Osteoblast (primary cell): ENCODE data around the gene SQSTM1. TPM values are rescaled to one million over a fixed set of nuclear protein-coding genes. Genes with fewer than 3 reads are reported as not detected.
A peak's percentile ranks its signal among the peaks of the same experiment; 100 is the strongest.

ENCODE experiments used
- DNase-seq: peaks from one replicate; pipeline ENCODE4 v3.0.0; 2011; ENCODE audit warnings: low spot score, mixed read lengths; ENCODE audit not compliant: insufficient read length; ENCODE audit errors: missing footprints
- H2AFZ ChIP-seq: 2 replicates; pipeline ENCODE4 v1.6.0; 2011; ENCODE audit warnings: mild to moderate bottlenecking, low read length
- H3K27ac ChIP-seq: 2 replicates; pipeline ENCODE4 v1.5.1; 2011; ENCODE audit warnings: mild to moderate bottlenecking, low read depth, low read length, moderate library complexity
- H3K27me3 ChIP-seq: 2 replicates; pipeline ENCODE4 v1.6.0; 2012; ENCODE audit warnings: mild to moderate bottlenecking, control low read depth, inconsistent platforms, low read length, moderate library complexity; ENCODE audit not compliant: insufficient read depth
- H3K36me3 ChIP-seq: 2 replicates; pipeline ENCODE4 v1.5.1; 2011; ENCODE audit warnings: mild to moderate bottlenecking, low read length, control low read depth, moderate library complexity; ENCODE audit not compliant: insufficient read depth
- H3K4me1 ChIP-seq: 2 replicates; pipeline ENCODE4 v1.5.1; 2011; ENCODE audit warnings: mild to moderate bottlenecking, low read length, control low read depth, moderate library complexity; ENCODE audit not compliant: insufficient read depth
- H3K4me2 ChIP-seq: 2 replicates; pipeline ENCODE4 v1.6.0; 2011; ENCODE audit warnings: mild to moderate bottlenecking, low read length; ENCODE audit not compliant: insufficient read depth
- H3K4me3 ChIP-seq: fragments of 200-600 bp; sonication (generic); 3 replicates; pipeline ENCODE4 v1.5.1; 2012; ENCODE audit warnings: mild to moderate bottlenecking, low read length, inconsistent platforms; ENCODE audit not compliant: insufficient read depth
- H3K79me2 ChIP-seq: 2 replicates; pipeline ENCODE4 v1.6.0; 2012; ENCODE audit warnings: mild to moderate bottlenecking, low read length, control low read depth, inconsistent platforms; ENCODE audit not compliant: insufficient read depth
- H3K9me3 ChIP-seq: 2 replicates; pipeline ENCODE4 v1.5.1; 2011; ENCODE audit warnings: low read depth, low read length, control low read depth
- H4K20me1 ChIP-seq: 2 replicates; pipeline ENCODE4 v1.6.0; 2012; ENCODE audit warnings: mild to moderate bottlenecking, low read length, control low read depth; ENCODE audit not compliant: insufficient read depth
- CTCF ChIP-seq: IDR thresholded peaks from 2 replicates; pipeline ENCODE4 v1.5.1; 2011; ENCODE audit warnings: mild to moderate bottlenecking, low read depth, low read length, moderate library complexity; ENCODE audit errors: extremely low read depth
- total RNA-seq: library from RNA; depleted of rRNA; stranded (reverse); fragments of >200 nt; gene quantifications from 2 replicates; pipeline ENCODE4 v1.2.3, GENCODE V29; 2012

Gene SQSTM1
- total RNA-seq, 1 donor = 992 TPM

DNA sequence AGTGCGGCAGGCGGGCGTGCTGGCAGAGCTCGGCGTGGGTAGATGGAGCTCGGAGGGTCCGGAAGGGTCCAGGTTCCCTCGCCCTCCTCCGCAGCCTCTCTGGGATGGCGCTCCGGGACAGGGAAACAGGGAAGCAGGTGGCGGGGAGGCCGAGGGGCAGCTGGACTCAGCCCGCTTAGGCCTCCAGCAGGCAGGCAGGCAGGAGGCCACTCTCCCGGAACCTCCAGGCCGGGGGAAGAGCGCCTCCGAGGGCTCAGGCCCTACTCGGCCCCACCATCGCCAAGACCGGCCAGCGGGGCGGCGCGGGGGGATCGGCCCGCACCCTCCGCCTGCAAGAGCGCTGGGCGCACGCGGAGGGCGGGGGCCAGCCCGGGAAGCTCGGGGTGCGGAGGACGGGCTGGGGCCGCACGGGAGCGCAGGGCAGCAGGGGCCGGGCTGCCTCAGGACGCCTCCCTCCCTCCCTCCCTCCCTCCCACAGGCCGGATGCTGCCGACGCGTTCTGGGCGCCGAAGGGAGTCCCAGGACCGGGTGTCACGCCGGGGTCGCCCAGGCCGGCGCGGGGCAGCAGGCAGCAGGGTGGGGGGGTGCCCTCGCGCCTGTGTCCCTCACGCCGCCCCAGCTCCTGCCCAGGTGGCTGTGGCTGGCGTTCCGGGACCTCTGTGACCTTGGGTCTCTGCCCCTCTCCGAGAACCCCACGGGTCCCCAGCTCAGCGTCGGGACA is 15.0 kb upstream of the SQSTM1 start:
- Histone ChIP-seq H2AFZ (peak overlapping the region; percentile 9), H3K79me2 (peaks cover 45% of the 10 kb centered on the region), H3K27me3 (no peaks in the 10 kb centered on the region), H3K4me3 (peak overlapping the region; percentile 80), H3K4me2 (peak overlapping the region; percentile 86), H3K4me1 (peaks cover 28% of the 10 kb centered on the region), H3K9me3 (no peaks in the 10 kb centered on the region), H4K20me1 (peaks cover 37% of the 10 kb centered on the region), H3K36me3 (peaks cover 5% of the 10 kb centered on the region), H3K27ac (peak overlapping the region; percentile 58)
- DNase-seq = peak; percentile 98
- no peak for TF ChIP-seq CTCF

GRCh38 chr5:179806250-179807048 is 14.3 kb upstream of the SQSTM1 start, which contains the start of gene MGAT4B:
Gene MGAT4B, minus strand, starts transcription at chr5:179806866. Its CDS starts 283 bp downstream, at chr5:179806583.
- peak; percentile 100 for DNase-seq
- Histone ChIP-seq H2AFZ (no peak within 1 kb of the TSS), H3K4me1 (peaks cover 28% of the 10 kb centered on the region), H3K4me2 (peak within 1 kb of the TSS; percentile 86), H3K4me3 (peak within 1 kb of the TSS; percentile 80), H3K79me2 (peaks cover 45% of the 10 kb centered on the region), H3K27ac (peak within 1 kb of the TSS; percentile 58), H3K36me3 (peaks cover 5% of the 10 kb centered on the region), H4K20me1 (peaks cover 37% of the 10 kb centered on the region), H3K27me3 (no peaks in the 10 kb centered on the region), H3K9me3 (no peaks in the 10 kb centered on the region)
- TF ChIP-seq CTCF = no peak

DNA sequence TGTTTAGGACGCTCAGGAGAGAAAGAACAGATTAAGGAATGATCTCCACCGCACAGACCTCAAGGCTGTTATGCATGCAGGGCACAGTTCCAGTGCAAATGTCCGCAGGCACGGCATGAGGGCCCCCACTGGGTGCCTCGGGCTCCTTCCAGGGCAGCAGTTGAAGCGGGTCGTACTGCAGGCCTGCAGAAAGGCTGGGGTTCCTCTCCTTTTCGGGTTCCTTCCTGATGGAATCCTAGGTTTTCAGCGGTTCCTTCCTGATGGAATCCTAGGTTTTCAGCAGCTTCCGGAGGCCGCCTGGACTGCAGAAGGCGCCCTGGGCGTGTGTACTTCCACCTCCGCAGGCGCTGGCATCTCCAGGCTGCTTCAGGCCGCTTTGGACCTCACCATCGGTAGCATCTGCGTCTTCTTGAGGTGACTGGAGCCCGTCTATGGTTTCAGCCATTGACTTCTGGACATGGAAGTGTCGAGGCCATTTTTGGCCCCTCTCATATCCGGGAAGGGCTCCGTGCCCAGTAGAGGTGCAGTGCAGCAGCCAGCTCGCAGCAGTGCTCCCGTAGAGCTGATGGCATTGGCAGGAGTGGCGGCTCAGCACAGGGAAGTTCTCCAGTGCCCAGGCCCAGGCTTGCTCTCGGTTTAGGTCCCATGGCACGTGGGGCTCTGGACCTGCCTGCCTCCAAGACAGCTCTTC is 8.4 kb upstream of the SQSTM1 start:
- H3K4me2 ChIP-seq = no peak overlapping the region
- TF ChIP-seq CTCF = no peak
- H3K79me2 ChIP-seq = no peaks in the 10 kb centered on the region
- H3K36me3 ChIP-seq = no peaks in the 10 kb centered on the region
- H4K20me1 ChIP-seq = no peaks in the 10 kb centered on the region
- no peaks in the 10 kb centered on the region for H3K27me3 ChIP-seq
- DNase-seq = peak; percentile 9
- H2AFZ ChIP-seq = no peak overlapping the region
- no peak overlapping the region for H3K4me3 ChIP-seq
- H3K9me3 ChIP-seq = no peaks in the 10 kb centered on the region
- H3K4me1 ChIP-seq = peaks cover 3% of the 10 kb centered on the region
- no peak overlapping the region for H3K27ac ChIP-seq
